Sigmoid colon (tissue), 7 donors: ENCODE measurements around the gene PFDN1. TPM values are rescaled to one million over a fixed set of nuclear protein-coding genes. Genes with fewer than 3 reads are reported as not detected.

Experiments
- DNase-seq: peaks from one replicate; pipeline ENCODE4 v3.0.0-alpha.2; 2019
- H3K27ac ChIP-seq, 4 donors: fragments of 200-600 bp; sonication (generic); one replicate each; pipeline ENCODE4 v1.5.1; 2016 to 2019; ENCODE audit warnings: mild to moderate bottlenecking in 1 of 4
- H3K27me3 ChIP-seq, 3 donors: fragments of 200-600 bp; sonication (generic); one replicate each; pipeline ENCODE4 v1.5.1; 2019; ENCODE audit warnings: mild to moderate bottlenecking in 1 of 3
- H3K36me3 ChIP-seq, 4 donors: fragments of 200-600 bp; sonication (generic); one replicate each; pipeline ENCODE4 v1.5.1; 2016 to 2019
- H3K4me1 ChIP-seq, 4 donors: fragments of 200-600 bp; sonication (generic); one replicate each; pipeline ENCODE4 v1.5.1; 2017 to 2019
- H3K4me3 ChIP-seq, 4 donors: fragments of 200-600 bp; sonication (generic); one replicate each; pipeline ENCODE4 v1.5.1; 2017 to 2019; ENCODE audit warnings: mild to moderate bottlenecking in 2 of 4, moderate library complexity in 1 of 4
- H3K9me3 ChIP-seq, 4 donors: fragments of 200-600 bp in 3 of 4; sonication (generic) in 3 of 4; one replicate each; pipeline versions ENCODE4 v1.5.1 to v1.6.1; 2013 to 2019
- EP300 ChIP-seq, 4 donors: sonication (generic); formaldehyde crosslinking; IDR thresholded peaks; one replicate each; pipeline ENCODE4 v1.6.1; 2017; ENCODE audit warnings: antibody characterized with exemption in 4 of 4
- POLR2A ChIP-seq, 2 donors: fragments of 450-650 bp; IDR thresholded peaks; one replicate each; pipeline ENCODE4 v1.6.1; 2016; ENCODE audit warnings: antibody characterized with exemption in 2 of 2, mild to moderate bottlenecking in 2 of 2, moderate library complexity in 2 of 2
- POLR2AphosphoS5 ChIP-seq, 4 donors: sonication (generic); formaldehyde crosslinking; IDR thresholded peaks; one replicate each; pipeline ENCODE4 v1.6.1; 2017; ENCODE audit warnings: antibody characterized with exemption in 4 of 4
- WGBS, 2 donors: extraction: QIAGEN DNeasy Blood & Tissue Kit; methylation state at CpG; one replicate each; pipeline ENCODE4 v1.1.7; 2013; 5-methylcytosine and 5-hydroxymethylcytosine counted together
- intact Hi-C: fragments of 100-400 bp; cut with DNase I; formaldehyde crosslinking; loops from one replicate; pipeline ENCODE4 v1.15.1; 2023
- polyA plus RNA-seq, 3 donors: library from polyadenylated mRNA; stranded (reverse); fragments of 200-250 nt; gene quantifications; one replicate each; pipeline ENCODE4 v1.2.3, GENCODE V29; 2013
- total RNA-seq, 4 donors: library from RNA; depleted of rRNA; stranded (reverse); fragments of >200 nt; gene quantifications; one replicate each; pipeline ENCODE4 v1.1.0, GENCODE V29; 2016
- TF ChIP-seq, protein P1 (sequence below), 4 experiments: fragments of 450-650 bp in 3 of 4; fragments of 200-600 bp in 1 of 4; IDR thresholded peaks; one replicate each; pipeline ENCODE4 v1.5.1; 2016 to 2019; ENCODE audit warnings: antibody characterized with exemption in 4 of 4, mild to moderate bottlenecking in 3 of 4, moderate library complexity in 2 of 4
- donor health status: healthy with polysubstance abuse.
- donor health status: Bipolar disorder and iron deficiency.
- donor health status: healthy.

Gene PFDN1
- total and polyA plus RNA-seq, 7 donors = 61.8 to 159 (median 88.2) TPM

DNA sequence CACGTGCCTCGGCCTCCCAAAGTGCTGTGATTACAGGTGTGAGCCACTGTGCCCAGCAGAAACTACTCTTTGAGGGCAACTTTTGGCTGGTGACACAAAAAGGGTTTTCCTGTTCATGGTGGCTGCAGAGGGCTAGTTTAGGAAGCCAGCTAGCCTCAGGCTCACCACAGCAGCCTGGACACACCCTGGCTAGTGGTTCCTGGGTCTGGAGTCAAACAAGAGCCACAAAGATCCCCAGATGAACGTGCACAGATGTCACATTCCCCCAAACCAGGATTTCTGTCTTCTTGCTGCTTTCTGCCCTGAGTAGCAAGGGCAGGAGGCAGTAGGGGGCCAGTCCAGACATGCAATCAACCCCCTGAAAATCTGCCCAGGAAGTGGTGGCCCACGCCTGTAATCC lies 36.7 kb upstream of the PFDN1 start:
- TF ChIP-seq POLR2A (IDR thresholded peaks at IDR 0.05) = no peak
- DNase-seq = no peak
- WGBS, 2 donors = 67 to 80% methylated on average over 4 of the region's 4 CpGs
- Histone ChIP-seq H3K4me1 (peaks cover 0 to 79% (median 62%) of the 10 kb centered on the region in 4 donors), H3K4me3 (no peak overlapping the region), H3K36me3 (peaks cover 0 to 12% (median 5%) of the 10 kb centered on the region in 4 donors), H3K27me3 (no peaks in the 10 kb centered on the region), H3K9me3 (no peaks in the 10 kb centered on the region), H3K27ac (peak overlapping the region in 2 of 4 donors; percentile 75 to 93)
- intact Hi-C loops = loop anchor here (10.0 kb wide), 1 partner anchor 265 kb away; no protein-coding TSS in a partner anchor

DNA sequence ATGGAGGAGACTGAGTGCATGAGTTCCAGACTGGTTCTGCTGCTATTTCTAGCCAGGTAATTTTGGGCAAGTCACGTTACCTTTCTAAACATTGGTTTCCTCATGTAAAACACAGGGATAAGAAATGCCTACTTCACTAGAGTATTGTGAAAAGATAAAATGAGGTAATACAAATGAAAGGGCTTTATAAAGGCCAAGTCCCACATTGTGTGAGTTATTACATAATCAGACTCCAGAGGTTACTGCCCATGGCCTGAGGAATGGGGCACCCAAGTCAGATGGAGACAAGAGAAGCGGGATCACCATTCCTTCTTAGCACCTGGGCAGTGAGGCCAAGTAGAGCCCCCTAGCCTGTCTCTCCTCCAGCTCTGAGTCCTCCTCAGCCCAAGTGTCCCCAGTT lies 36.0 kb upstream of the PFDN1 start:
- intact Hi-C loops = no loop called here
- H3K4me1 ChIP-seq = peaks cover 0 to 72% (median 58%) of the 10 kb centered on the region in 4 donors
- H3K4me3 ChIP-seq = no peak overlapping the region

DNA sequence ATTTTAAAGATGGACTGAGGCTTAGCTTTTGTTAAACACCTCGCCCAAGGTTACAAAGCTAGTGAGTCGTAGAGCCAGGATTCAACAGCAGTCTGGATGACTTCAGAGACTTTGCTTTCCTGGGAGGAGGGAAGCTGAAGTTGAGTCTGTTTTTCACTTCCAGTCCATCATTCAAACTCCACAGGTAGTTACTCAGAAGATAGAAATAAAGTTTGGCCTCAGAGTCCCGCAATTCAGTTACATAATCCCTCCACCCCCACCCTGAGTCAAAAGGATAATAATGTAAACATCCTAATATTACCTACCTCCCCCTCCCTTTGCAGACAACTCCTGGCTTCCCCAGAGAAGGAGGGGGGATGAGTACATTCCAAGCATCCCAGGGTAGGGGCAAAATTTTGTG lies 35.4 kb upstream of the PFDN1 start:
- intact Hi-C loops = no loop called here
- peaks cover 0 to 23% (median 8%) of the 10 kb centered on the region in 4 donors for H3K36me3 ChIP-seq
- H3K27ac ChIP-seq = peak overlapping the region in 3 of 4 donors; percentile 4 to 93 (median 75)
- DNase-seq = no peak
- no peaks in the 10 kb centered on the region for H3K27me3 ChIP-seq
- no peaks in the 10 kb centered on the region for H3K9me3 ChIP-seq
- H3K4me1 ChIP-seq = peaks cover 0 to 69% (median 55%) of the 10 kb centered on the region in 4 donors
- H3K4me3 ChIP-seq = no peak overlapping the region
- TF ChIP-seq, protein P1, sequence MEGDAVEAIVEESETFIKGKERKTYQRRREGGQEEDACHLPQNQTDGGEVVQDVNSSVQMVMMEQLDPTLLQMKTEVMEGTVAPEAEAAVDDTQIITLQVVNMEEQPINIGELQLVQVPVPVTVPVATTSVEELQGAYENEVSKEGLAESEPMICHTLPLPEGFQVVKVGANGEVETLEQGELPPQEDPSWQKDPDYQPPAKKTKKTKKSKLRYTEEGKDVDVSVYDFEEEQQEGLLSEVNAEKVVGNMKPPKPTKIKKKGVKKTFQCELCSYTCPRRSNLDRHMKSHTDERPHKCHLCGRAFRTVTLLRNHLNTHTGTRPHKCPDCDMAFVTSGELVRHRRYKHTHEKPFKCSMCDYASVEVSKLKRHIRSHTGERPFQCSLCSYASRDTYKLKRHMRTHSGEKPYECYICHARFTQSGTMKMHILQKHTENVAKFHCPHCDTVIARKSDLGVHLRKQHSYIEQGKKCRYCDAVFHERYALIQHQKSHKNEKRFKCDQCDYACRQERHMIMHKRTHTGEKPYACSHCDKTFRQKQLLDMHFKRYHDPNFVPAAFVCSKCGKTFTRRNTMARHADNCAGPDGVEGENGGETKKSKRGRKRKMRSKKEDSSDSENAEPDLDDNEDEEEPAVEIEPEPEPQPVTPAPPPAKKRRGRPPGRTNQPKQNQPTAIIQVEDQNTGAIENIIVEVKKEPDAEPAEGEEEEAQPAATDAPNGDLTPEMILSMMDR (IDR thresholded peaks at IDR 0.05) = no peak
- TF ChIP-seq POLR2A (IDR thresholded peaks at IDR 0.05) = no peak
- no peak for TF ChIP-seq EP300 (IDR thresholded peaks at IDR 0.05)
- TF ChIP-seq POLR2AphosphoS5 (IDR thresholded peaks at IDR 0.05) = no peak
- 80 to 85% methylated on average over 3 of the region's 3 CpGs for WGBS, 2 donors

More for the DNA sequence above, 36.0 kb upstream of the PFDN1 start:
- peak overlapping the region in 3 of 4 donors; percentile 4 to 93 (median 75) for H3K27ac ChIP-seq
- H3K9me3 ChIP-seq = no peaks in the 10 kb centered on the region
- no peaks in the 10 kb centered on the region for H3K27me3 ChIP-seq
- TF ChIP-seq, protein P1 (IDR thresholded peaks at IDR 0.05) = no peak
- no peak for TF ChIP-seq EP300 (IDR thresholded peaks at IDR 0.05)
- no peak for TF ChIP-seq POLR2AphosphoS5 (IDR thresholded peaks at IDR 0.05)
- TF ChIP-seq POLR2A (IDR thresholded peaks at IDR 0.05) = no peak
- no peak for DNase-seq
- 94 to 95% methylated on average over 2 of the region's 2 CpGs for WGBS, 2 donors
- peaks cover 0 to 18% (median 9%) of the 10 kb centered on the region in 4 donors for H3K36me3 ChIP-seq

DNA sequence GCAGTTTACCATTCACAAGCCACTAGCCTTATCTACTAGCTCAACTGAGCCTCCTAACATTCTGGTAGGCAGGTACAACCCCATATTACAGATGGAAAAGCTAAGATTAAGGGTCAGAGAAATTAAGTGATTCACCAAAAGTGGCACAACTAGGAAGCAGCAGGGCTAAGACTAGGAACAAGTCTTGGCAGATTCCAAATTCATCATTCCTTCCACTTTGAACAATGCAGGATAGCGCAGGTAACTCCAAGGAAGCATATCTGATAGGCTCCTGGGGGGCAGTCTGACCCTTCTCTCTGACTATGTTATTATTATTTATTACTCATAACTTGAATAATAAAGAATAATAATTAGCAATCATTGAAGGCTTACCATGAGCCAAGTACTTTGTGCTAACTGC lies 35.0 kb upstream of the PFDN1 start:
- H3K4me3 ChIP-seq = no peak overlapping the region
- H3K4me1 ChIP-seq = peaks cover 0 to 65% (median 54%) of the 10 kb centered on the region in 4 donors
- DNase-seq = no peak
- 92 to 93% methylated on average over 1 of the region's 1 CpG for WGBS, 2 donors
- H3K36me3 ChIP-seq = peaks cover 0 to 28% (median 9%) of the 10 kb centered on the region in 4 donors
- peak overlapping the region in 3 of 4 donors; percentile 68 to 93 (median 75) for H3K27ac ChIP-seq
- intact Hi-C loops = no loop called here
- no peak for TF ChIP-seq POLR2A (IDR thresholded peaks at IDR 0.05)
- no peak for TF ChIP-seq POLR2AphosphoS5 (IDR thresholded peaks at IDR 0.05)
- TF ChIP-seq EP300 (IDR thresholded peaks at IDR 0.05) = no peak
- TF ChIP-seq, protein P1 (IDR thresholded peaks at IDR 0.05) = no peak
- no peaks in the 10 kb centered on the region for H3K9me3 ChIP-seq
- H3K27me3 ChIP-seq = no peaks in the 10 kb centered on the region

DNA sequence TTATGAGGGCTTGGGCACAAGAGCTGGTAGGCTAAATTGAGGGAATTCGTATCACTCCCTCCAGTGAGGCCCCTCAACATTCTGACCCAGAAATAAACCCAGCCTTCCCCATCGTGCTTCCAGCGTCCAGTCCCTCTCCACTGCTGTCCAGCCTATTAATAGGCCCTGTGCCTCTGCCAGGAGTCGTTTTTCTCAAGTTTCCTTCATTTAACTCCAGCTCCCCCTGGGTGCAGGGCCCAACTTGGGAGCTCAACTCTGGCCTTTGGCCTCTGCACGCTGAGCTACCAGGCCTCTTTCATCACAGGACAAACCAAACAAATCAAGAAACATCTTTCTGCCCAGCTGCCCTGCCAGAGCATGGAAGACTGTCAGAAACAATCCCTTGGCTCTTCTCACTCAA lies 33.5 kb upstream of the PFDN1 start:
- intact Hi-C loops = no loop called here
- WGBS, 2 donors = 71 to 74% methylated on average over 5 of the region's 5 CpGs
- H3K4me1 ChIP-seq = peaks cover 0 to 57% (median 45%) of the 10 kb centered on the region in 4 donors

DNA sequence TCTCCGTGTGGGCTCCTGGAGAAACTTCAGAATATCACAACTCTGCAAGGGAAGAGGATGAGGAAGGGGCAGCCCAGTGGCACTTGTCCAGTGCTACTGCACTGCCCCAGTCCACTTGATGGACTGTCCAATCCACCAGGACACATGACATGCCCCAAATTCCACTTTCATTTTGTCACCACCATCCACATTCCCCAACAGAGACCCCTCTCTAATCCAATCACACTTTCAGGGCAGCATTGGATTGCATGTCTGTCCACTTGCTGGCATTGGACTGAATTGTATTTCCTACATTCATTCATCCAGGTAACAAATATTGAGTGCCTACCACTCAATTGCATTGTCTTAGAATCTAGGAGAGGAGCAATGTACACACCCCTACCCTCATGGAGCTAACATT lies 28.7 kb upstream of the PFDN1 start:
- Histone ChIP-seq H3K9me3 (no peaks in the 10 kb centered on the region), H3K4me1 (peaks cover 0 to 18% (median 13%) of the 10 kb centered on the region in 4 donors), H3K27ac (no peak overlapping the region), H3K36me3 (peaks cover 0 to 35% (median 7%) of the 10 kb centered on the region in 4 donors), H3K27me3 (no peaks in the 10 kb centered on the region), H3K4me3 (no peak overlapping the region)
- WGBS, 2 donors = 85 to 95% methylated on average over 1 of the region's 1 CpG
- no peak for TF ChIP-seq POLR2A (IDR thresholded peaks at IDR 0.05)
- TF ChIP-seq EP300 (IDR thresholded peaks at IDR 0.05) = no peak
- no peak for TF ChIP-seq POLR2AphosphoS5 (IDR thresholded peaks at IDR 0.05)
- TF ChIP-seq, protein P1 (IDR thresholded peaks at IDR 0.05) = no peak
- intact Hi-C loops = no loop called here
- no peak for DNase-seq

More for the DNA sequence above, 33.5 kb upstream of the PFDN1 start:
- H3K9me3 ChIP-seq = no peaks in the 10 kb centered on the region
- H3K27ac ChIP-seq = peak overlapping the region; percentile 56 to 93 (median 72)
- H3K27me3 ChIP-seq = no peaks in the 10 kb centered on the region
- peak in 2 of 4 donors; percentile 46 to 53 for TF ChIP-seq POLR2AphosphoS5 (IDR thresholded peaks at IDR 0.05)
- no peak for TF ChIP-seq EP300 (IDR thresholded peaks at IDR 0.05)
- peaks cover 0 to 35% (median 9%) of the 10 kb centered on the region in 4 donors for H3K36me3 ChIP-seq
- peak; percentile 87 for DNase-seq
- H3K4me3 ChIP-seq = no peak overlapping the region
